SK-N-SH treated with all-trans-retinoic acid at 6 μM for 48 hours (cell line): ENCODE measurements around the gene BIRC7.

ENCODE experiments used
- ATAC-seq: fragments of 200-7000 bp; cut with Tn5 transposase; 3 replicates; pipeline ENCODE4 v1.9.1; 2020; ENCODE audit warnings: mild to moderate bottlenecking, moderate library complexity
- ARNTL ChIP-seq: fragments of 450-650 bp; formaldehyde crosslinking; IDR thresholded peaks from 2 replicates; pipeline ENCODE4 v1.5.0; 2020; ENCODE audit warnings: low read depth, mild to moderate bottlenecking, moderate library complexity, borderline replicate concordance
- BACH2 ChIP-seq: fragments of 250-450 bp; sonication (Bioruptor Pico); IDR thresholded peaks from 2 replicates; pipeline ENCODE4 v1.9.0; 2021; ENCODE audit warnings: mild to moderate bottlenecking, borderline replicate concordance
- CREB5 ChIP-seq: fragments of 250-450 bp; sonication (Bioruptor Pico); IDR thresholded peaks from 2 replicates; pipeline ENCODE4 v1.5.1; 2020; ENCODE audit warnings: low read depth, mild to moderate bottlenecking, moderate library complexity
- CSDC2 ChIP-seq: fragments of 250-450 bp; sonication (Bioruptor Pico); IDR thresholded peaks from 2 replicates; pipeline ENCODE4 v1.5.0; 2020; ENCODE audit warnings: mild to moderate bottlenecking, moderate library complexity
- ESRRG ChIP-seq: fragments of 250-450 bp; sonication (Bioruptor Pico); IDR thresholded peaks from 2 replicates; pipeline ENCODE4 v1.6.1; 2021; ENCODE audit warnings: mild to moderate bottlenecking
- GLIS3 ChIP-seq: fragments of 250-450 bp; sonication (Bioruptor Pico); IDR thresholded peaks from 2 replicates; pipeline ENCODE4 v1.5.0; 2020; ENCODE audit warnings: mild to moderate bottlenecking, moderate library complexity
- ISL1 ChIP-seq: fragments of 250-450 bp; sonication (Bioruptor Pico); IDR thresholded peaks from 2 replicates; pipeline ENCODE4 v2.1.2; 2022; ENCODE audit warnings: mild to moderate bottlenecking, moderate library complexity
- OSR1 ChIP-seq: fragments of 250-450 bp; sonication (Bioruptor Pico); IDR thresholded peaks from 2 replicates; pipeline ENCODE4 v1.8.0; 2022; ENCODE audit warnings: moderate library complexity, mild to moderate bottlenecking, inconsistent platforms
- PATZ1 ChIP-seq: fragments of 250-450 bp; sonication (Bioruptor Pico); IDR thresholded peaks from 2 replicates; pipeline ENCODE4 v1.8.0; 2020; ENCODE audit warnings: mild to moderate bottlenecking, moderate library complexity, borderline replicate concordance
- POU6F1 ChIP-seq: fragments of 250-450 bp; sonication (Bioruptor Pico); IDR thresholded peaks from 2 replicates; pipeline ENCODE4 v1.8.0; 2021; ENCODE audit warnings: low read depth, mild to moderate bottlenecking, moderate library complexity, borderline replicate concordance
- PPARA ChIP-seq: fragments of 250-450 bp; sonication (Bioruptor Pico); IDR thresholded peaks from 2 replicates; pipeline ENCODE4 v1.5.0; 2020; ENCODE audit warnings: mild to moderate bottlenecking, borderline replicate concordance
- RARB ChIP-seq: fragments of 250-450 bp; sonication (Bioruptor Pico); IDR thresholded peaks from 2 replicates; pipeline ENCODE4 v1.8.0; 2021; ENCODE audit warnings: mild to moderate bottlenecking, moderate library complexity
- SNAI2 ChIP-seq: fragments of 250-450 bp; sonication (Bioruptor Pico); IDR thresholded peaks from 2 replicates; pipeline ENCODE4 v1.5.0; 2020; ENCODE audit warnings: mild to moderate bottlenecking, moderate library complexity
- TCF4 ChIP-seq: fragments of 250-450 bp; sonication (Bioruptor Pico); IDR thresholded peaks from 2 replicates; pipeline ENCODE4 v1.8.0; 2021; ENCODE audit warnings: mild to moderate bottlenecking, moderate library complexity, borderline replicate concordance
- TOX ChIP-seq: fragments of 250-450 bp; sonication (Bioruptor Pico); IDR thresholded peaks from 2 replicates; pipeline ENCODE4 v1.8.0; 2021; ENCODE audit warnings: mild to moderate bottlenecking, moderate library complexity, borderline replicate concordance
- TSHZ2 ChIP-seq: fragments of 250-450 bp; sonication (Bioruptor Pico); IDR thresholded peaks from 2 replicates; pipeline ENCODE4 v1.5.0; 2020; ENCODE audit warnings: mild to moderate bottlenecking, moderate library complexity
- ZC3H10 ChIP-seq: fragments of 250-450 bp; sonication (Bioruptor Pico); IDR thresholded peaks from 2 replicates; pipeline ENCODE4 v1.5.1; 2021; ENCODE audit warnings: mild to moderate bottlenecking, moderate library complexity
- ZFP3 ChIP-seq: fragments of 250-450 bp; sonication (Bioruptor Pico); IDR thresholded peaks from 2 replicates; pipeline ENCODE4 v1.5.0; 2020; ENCODE audit warnings: mild to moderate bottlenecking, moderate library complexity
- ZFP30 ChIP-seq: fragments of 450-650 bp; formaldehyde crosslinking; IDR thresholded peaks from 2 replicates; pipeline ENCODE4 v1.5.0; 2022; ENCODE audit warnings: mild to moderate bottlenecking, moderate library complexity
- ZNF565 ChIP-seq: fragments of 450-650 bp; formaldehyde crosslinking; conservative IDR thresholded peaks from 2 replicates; pipeline ENCODE4 v1.5.0; 2020; ENCODE audit warnings: low read depth, mild to moderate bottlenecking, moderate library complexity
- ZNF70 ChIP-seq: fragments of 450-650 bp; formaldehyde crosslinking; IDR thresholded peaks from 2 replicates; pipeline ENCODE4 v1.5.0; 2020; ENCODE audit warnings: mild to moderate bottlenecking, moderate library complexity
- ZNF8 ChIP-seq: fragments of 450-650 bp; formaldehyde crosslinking; IDR thresholded peaks from 2 replicates; pipeline ENCODE4 v1.5.0; 2020; ENCODE audit warnings: mild to moderate bottlenecking, moderate library complexity

Gene BIRC7

GRCh38 chr20:63242736-63243135 is 7.0 kb downstream of the BIRC7 start:
- TF ChIP-seq OSR1 (CRISPR knock-in tag), result no peak
- no peak for TF ChIP-seq BACH2 (CRISPR knock-in tag)
- TF ChIP-seq, all 23 proteins: peak for 0
- no peak for ATAC-seq

- ATAC-seq, result no peak
- TF ChIP-seq BACH2 (CRISPR knock-in tag), result no peak
- TF ChIP-seq ZFP30 (CRISPR knock-in tag), result no peak
- TF ChIP-seq ISL1 (CRISPR knock-in tag), result no peak
- no peak for TF ChIP-seq CREB5
- no peak for TF ChIP-seq SNAI2 (CRISPR knock-in tag)
- TF ChIP-seq ESRRG (CRISPR knock-in tag), result no peak
- TF ChIP-seq ZC3H10 (CRISPR knock-in tag), result no peak
- TF ChIP-seq ZNF70 (CRISPR knock-in tag), result no peak
- TF ChIP-seq, all 23 proteins: peak for 0
Measured at GRCh38 chr20:63243604-63244247, 8.0 kb downstream of the BIRC7 start.

GRCh38 chr20:63244468-63244867 is 8.8 kb downstream of the BIRC7 start:
- no peak for ATAC-seq
- TF ChIP-seq ZNF70 (CRISPR knock-in tag) (no peak), OSR1 (CRISPR knock-in tag) (no peak), TCF4 (CRISPR knock-in tag) (no peak), ZC3H10 (CRISPR knock-in tag) (no peak), ZNF565 (CRISPR knock-in tag) (no peak), CSDC2 (no peak), PPARA (CRISPR knock-in tag) (no peak), ZFP30 (CRISPR knock-in tag) (no peak), ZNF8 (no peak), TSHZ2 (CRISPR knock-in tag) (no peak), PATZ1 (CRISPR knock-in tag) (no peak), GLIS3 (CRISPR knock-in tag) (no peak), RARB (CRISPR knock-in tag) (no peak), ARNTL (no peak), ISL1 (CRISPR knock-in tag) (no peak)

GRCh38 chr20:63246490-63247288 is 11.0 kb downstream of the BIRC7 start:
- no peak; the same call in 2 of the 3 replicates for ATAC-seq
- no peak for TF ChIP-seq ZFP3 (CRISPR knock-in tag)
- no peak for TF ChIP-seq SNAI2 (CRISPR knock-in tag)
- no peak for TF ChIP-seq BACH2 (CRISPR knock-in tag)
- no peak for TF ChIP-seq POU6F1 (CRISPR knock-in tag)
- TF ChIP-seq CSDC2, result no peak
- TF ChIP-seq RARB (CRISPR knock-in tag), result no peak
- TF ChIP-seq TCF4 (CRISPR knock-in tag), result no peak
- TF ChIP-seq CREB5, result no peak
- TF ChIP-seq TOX (CRISPR knock-in tag), result no peak
- no peak for TF ChIP-seq PPARA (CRISPR knock-in tag)
- no peak for TF ChIP-seq ZNF70 (CRISPR knock-in tag)
- no peak for TF ChIP-seq ZNF8
